Vagina (tissue), 2 donors: Measurements from ENCODE around the gene LEKR1.

Source experiments
- CTCF ChIP-seq, 3 experiments: fragments of 450-650 bp in 2 of 3; fragments of 200-600 bp in 1 of 3; sonication (generic) in 1 of 3; IDR thresholded peaks; one replicate each; pipeline ENCODE4 v1.5.1; 2017 to 2019; ENCODE audit warnings: antibody characterized with exemption in 3 of 3, mild to moderate bottlenecking in 2 of 3, moderate library complexity in 2 of 3
- POLR2A ChIP-seq, 2 donors: fragments of 450-650 bp; IDR thresholded peaks; one replicate each; pipeline ENCODE4 v1.6.1; 2017; ENCODE audit warnings: antibody characterized with exemption in 2 of 2, mild to moderate bottlenecking in 2 of 2, moderate library complexity in 2 of 2
- POLR2AphosphoS5 ChIP-seq, 2 donors: sonication (generic); formaldehyde crosslinking; IDR thresholded peaks; one replicate each; pipeline ENCODE4 v1.9.0; 2017; ENCODE audit warnings: antibody characterized with exemption in 2 of 2, mild to moderate bottlenecking in 2 of 2, low read depth in 1 of 2; ENCODE audit not compliant: insufficient read depth in 1 of 2

- TF ChIP-seq POLR2A (IDR thresholded peaks at IDR 0.05) (no peak), CTCF (IDR thresholded peaks at IDR 0.05) (no peak), POLR2AphosphoS5 (IDR thresholded peaks at IDR 0.05; ENCODE audit: insufficient read depth in 1 of 2, low read depth in 1 of 2) (no peak)
These were observed 138.4 kb downstream of the LEKR1 start for GRCh38 chr3:156964577-156964976.
